ENCODE data around the gene BANF2.

DNA sequence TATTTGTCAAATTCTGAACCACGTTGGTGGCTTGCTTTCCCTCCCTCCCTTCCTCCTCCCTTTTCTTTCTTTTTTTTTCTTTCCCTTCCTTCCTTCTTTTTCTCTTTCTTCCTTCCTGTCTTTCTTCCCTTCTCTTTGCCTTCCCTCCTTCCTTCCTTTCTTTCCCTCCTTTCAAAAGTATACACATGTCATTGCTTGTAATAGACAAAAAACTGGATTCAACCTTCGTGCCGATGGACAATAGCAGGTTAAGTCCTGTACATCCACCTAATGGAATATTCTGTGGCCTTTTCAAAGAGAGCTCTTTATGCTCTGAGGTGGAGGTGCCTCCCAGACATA lies 72.2 kb downstream of the BANF2 start:
- TF ChIP-seq TOX (CRISPR knock-in tag; IDR thresholded peaks at IDR 0.05; ENCODE audit: borderline replicate concordance) (no peak), ESRRG (CRISPR knock-in tag; IDR thresholded peaks at IDR 0.05) (no peak), ZFP3 (CRISPR knock-in tag; IDR thresholded peaks at IDR 0.05) (no peak), ZNF70 (CRISPR knock-in tag; IDR thresholded peaks at IDR 0.05) (no peak), TCF4 (CRISPR knock-in tag; IDR thresholded peaks at IDR 0.05; ENCODE audit: borderline replicate concordance) (no peak), OSR1 (CRISPR knock-in tag; IDR thresholded peaks at IDR 0.05) (no peak), ZC3H10 (CRISPR knock-in tag; IDR thresholded peaks at IDR 0.05) (no peak), SNAI2 (CRISPR knock-in tag; IDR thresholded peaks at IDR 0.05) (no peak)
- TF ChIP-seq, protein P1, sequence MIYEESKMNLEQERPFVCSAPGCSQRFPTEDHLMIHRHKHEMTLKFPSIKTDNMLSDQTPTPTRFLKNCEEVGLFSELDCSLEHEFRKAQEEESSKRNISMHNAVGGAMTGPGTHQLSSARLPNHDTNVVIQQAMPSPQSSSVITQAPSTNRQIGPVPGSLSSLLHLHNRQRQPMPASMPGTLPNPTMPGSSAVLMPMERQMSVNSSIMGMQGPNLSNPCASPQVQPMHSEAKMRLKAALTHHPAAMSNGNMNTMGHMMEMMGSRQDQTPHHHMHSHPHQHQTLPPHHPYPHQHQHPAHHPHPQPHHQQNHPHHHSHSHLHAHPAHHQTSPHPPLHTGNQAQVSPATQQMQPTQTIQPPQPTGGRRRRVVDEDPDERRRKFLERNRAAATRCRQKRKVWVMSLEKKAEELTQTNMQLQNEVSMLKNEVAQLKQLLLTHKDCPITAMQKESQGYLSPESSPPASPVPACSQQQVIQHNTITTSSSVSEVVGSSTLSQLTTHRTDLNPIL (CRISPR knock-in tag; IDR thresholded peaks at IDR 0.05; ENCODE audit: low read depth) = no peak
- TF ChIP-seq, protein P2, sequence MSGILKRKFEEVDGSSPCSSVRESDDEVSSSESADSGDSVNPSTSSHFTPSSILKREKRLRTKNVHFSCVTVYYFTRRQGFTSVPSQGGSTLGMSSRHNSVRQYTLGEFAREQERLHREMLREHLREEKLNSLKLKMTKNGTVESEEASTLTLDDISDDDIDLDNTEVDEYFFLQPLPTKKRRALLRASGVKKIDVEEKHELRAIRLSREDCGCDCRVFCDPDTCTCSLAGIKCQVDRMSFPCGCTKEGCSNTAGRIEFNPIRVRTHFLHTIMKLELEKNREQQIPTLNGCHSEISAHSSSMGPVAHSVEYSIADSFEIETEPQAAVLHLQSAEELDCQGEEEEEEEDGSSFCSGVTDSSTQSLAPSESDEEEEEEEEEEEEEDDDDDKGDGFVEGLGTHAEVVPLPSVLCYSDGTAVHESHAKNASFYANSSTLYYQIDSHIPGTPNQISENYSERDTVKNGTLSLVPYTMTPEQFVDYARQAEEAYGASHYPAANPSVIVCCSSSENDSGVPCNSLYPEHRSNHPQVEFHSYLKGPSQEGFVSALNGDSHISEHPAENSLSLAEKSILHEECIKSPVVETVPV (CRISPR knock-in tag; IDR thresholded peaks at IDR 0.05) = no peak
